DOHH2 (cell line): ENCODE results near the gene CHI3L1.

Experiments used
- H3F3A ChIP-seq: fragments of 200-600 bp; sonication (generic), shearing (Covaris generic); 2 replicates; pipeline ENCODE4 v1.6.0; 2016; ENCODE audit warnings: antibody characterized with exemption, mild to moderate bottlenecking; ENCODE audit not compliant: control insufficient read depth, insufficient read depth
- H3K27ac ChIP-seq: fragments of 200-600 bp; sonication (generic); 2 replicates; pipeline ENCODE4 v1.5.1; 2014; ENCODE audit warnings: low read depth, mild to moderate bottlenecking, low read length, moderate library complexity
- H3K27me3 ChIP-seq: fragments of 200-600 bp; sonication (generic); 2 replicates; pipeline ENCODE4 v1.6.1; 2014; ENCODE audit warnings: mild to moderate bottlenecking, low read length, mixed read lengths; ENCODE audit not compliant: control insufficient read depth
- H3K36me3 ChIP-seq: fragments of 200-600 bp; sonication (generic); 2 replicates; pipeline ENCODE4 v1.6.1; 2014; ENCODE audit warnings: mild to moderate bottlenecking, low read length, moderate library complexity, mixed read lengths; ENCODE audit not compliant: control insufficient read depth
- H3K4me1 ChIP-seq: fragments of 200-600 bp; sonication (generic); 2 replicates; pipeline ENCODE4 v1.6.1; 2014; ENCODE audit warnings: mild to moderate bottlenecking, low read length, mixed read lengths; ENCODE audit not compliant: control insufficient read depth
- H3K4me2 ChIP-seq: fragments of 200-600 bp; sonication (generic); 2 replicates; pipeline ENCODE4 v1.6.0; 2014; ENCODE audit warnings: mild to moderate bottlenecking, low read length, moderate library complexity
- H3K4me3 ChIP-seq: fragments of 200-600 bp; sonication (generic); 2 replicates; pipeline ENCODE4 v1.5.1; 2014; ENCODE audit warnings: mild to moderate bottlenecking, low read length, mixed read lengths
- H3K79me2 ChIP-seq: fragments of 200-600 bp; sonication (generic); 2 replicates; pipeline ENCODE4 v1.6.1; 2014; ENCODE audit warnings: mild to moderate bottlenecking, low read length, mixed read lengths; ENCODE audit not compliant: control insufficient read depth
- H3K9me2 ChIP-seq: fragments of 200-600 bp; sonication (generic); replicated peaks from 2 replicates; pipeline ENCODE4 v1.6.1; 2014; ENCODE audit warnings: mild to moderate bottlenecking, low read length, mixed read lengths; ENCODE audit not compliant: control insufficient read depth
- H3K9me3 ChIP-seq: fragments of 200-600 bp; sonication (generic); 2 replicates; pipeline ENCODE4 v1.6.1; 2014; ENCODE audit warnings: antibody characterized with exemption, low read length, mixed read lengths; ENCODE audit not compliant: control insufficient read depth, insufficient read depth
- H4K20me1 ChIP-seq: fragments of 200-600 bp; sonication (generic); 2 replicates; pipeline ENCODE4 v1.6.0; 2014; ENCODE audit warnings: low read depth, mild to moderate bottlenecking, antibody characterized with exemption, low read length, moderate library complexity; ENCODE audit not compliant: control insufficient read depth, insufficient read depth
- EZH2phosphoT487 ChIP-seq: fragments of 200-600 bp; sonication (generic); IDR thresholded peaks from 2 replicates; pipeline ENCODE4 v1.6.1; 2017; ENCODE audit warnings: borderline replicate concordance, mild to moderate bottlenecking, antibody characterized with exemption, low read length, moderate library complexity, mixed read lengths
- TF ChIP-seq, protein P1 (sequence below): fragments of 200-600 bp; sonication (generic); IDR thresholded peaks from one replicate; pipeline ENCODE4 v1.5.1; 2014; ENCODE audit warnings: antibody characterized with exemption, mild to moderate bottlenecking, low read depth, low read length; ENCODE audit not compliant: poor library complexity, severe bottlenecking

CHI3L1 gene

GRCh38 chr1:203201516-203202205 is 15.2 kb upstream of the CHI3L1 start:
- no peaks in the 10 kb centered on the region for H3K79me2 ChIP-seq
- TF ChIP-seq, protein P1, sequence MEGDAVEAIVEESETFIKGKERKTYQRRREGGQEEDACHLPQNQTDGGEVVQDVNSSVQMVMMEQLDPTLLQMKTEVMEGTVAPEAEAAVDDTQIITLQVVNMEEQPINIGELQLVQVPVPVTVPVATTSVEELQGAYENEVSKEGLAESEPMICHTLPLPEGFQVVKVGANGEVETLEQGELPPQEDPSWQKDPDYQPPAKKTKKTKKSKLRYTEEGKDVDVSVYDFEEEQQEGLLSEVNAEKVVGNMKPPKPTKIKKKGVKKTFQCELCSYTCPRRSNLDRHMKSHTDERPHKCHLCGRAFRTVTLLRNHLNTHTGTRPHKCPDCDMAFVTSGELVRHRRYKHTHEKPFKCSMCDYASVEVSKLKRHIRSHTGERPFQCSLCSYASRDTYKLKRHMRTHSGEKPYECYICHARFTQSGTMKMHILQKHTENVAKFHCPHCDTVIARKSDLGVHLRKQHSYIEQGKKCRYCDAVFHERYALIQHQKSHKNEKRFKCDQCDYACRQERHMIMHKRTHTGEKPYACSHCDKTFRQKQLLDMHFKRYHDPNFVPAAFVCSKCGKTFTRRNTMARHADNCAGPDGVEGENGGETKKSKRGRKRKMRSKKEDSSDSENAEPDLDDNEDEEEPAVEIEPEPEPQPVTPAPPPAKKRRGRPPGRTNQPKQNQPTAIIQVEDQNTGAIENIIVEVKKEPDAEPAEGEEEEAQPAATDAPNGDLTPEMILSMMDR, result no peak
- TF ChIP-seq EZH2phosphoT487, result no peak
- no peaks in the 10 kb centered on the region for H4K20me1 ChIP-seq
- H3F3A ChIP-seq, result no peaks in the 10 kb centered on the region
- no peaks in the 10 kb centered on the region for H3K4me1 ChIP-seq
- no peak overlapping the region for H3K4me3 ChIP-seq
- H3K36me3 ChIP-seq, result no peaks in the 10 kb centered on the region
- H3K4me2 ChIP-seq, result no peak overlapping the region
- no peaks in the 10 kb centered on the region for H3K9me2 ChIP-seq
- H3K9me3 ChIP-seq, result no peaks in the 10 kb centered on the region
- H3K27me3 ChIP-seq, result peaks cover 27% of the 10 kb centered on the region; the same call in 1 of the 2 replicates
- no peak overlapping the region for H3K27ac ChIP-seq

GRCh38 chr1:203200916-203201315 is 14.4 kb upstream of the CHI3L1 start:
- Histone ChIP-seq H3K4me2 (no peak overlapping the region), H3K27me3 (peaks cover 34% of the 10 kb centered on the region; the same call in 1 of the 2 replicates), H3K79me2 (no peaks in the 10 kb centered on the region), H3K27ac (no peak overlapping the region), H4K20me1 (no peaks in the 10 kb centered on the region), H3K9me2 (no peaks in the 10 kb centered on the region), H3K4me1 (no peaks in the 10 kb centered on the region), H3F3A (no peaks in the 10 kb centered on the region), H3K9me3 (no peaks in the 10 kb centered on the region), H3K4me3 (no peak overlapping the region), H3K36me3 (no peaks in the 10 kb centered on the region)
- TF ChIP-seq, protein P1, result no peak
- no peak for TF ChIP-seq EZH2phosphoT487

DNA sequence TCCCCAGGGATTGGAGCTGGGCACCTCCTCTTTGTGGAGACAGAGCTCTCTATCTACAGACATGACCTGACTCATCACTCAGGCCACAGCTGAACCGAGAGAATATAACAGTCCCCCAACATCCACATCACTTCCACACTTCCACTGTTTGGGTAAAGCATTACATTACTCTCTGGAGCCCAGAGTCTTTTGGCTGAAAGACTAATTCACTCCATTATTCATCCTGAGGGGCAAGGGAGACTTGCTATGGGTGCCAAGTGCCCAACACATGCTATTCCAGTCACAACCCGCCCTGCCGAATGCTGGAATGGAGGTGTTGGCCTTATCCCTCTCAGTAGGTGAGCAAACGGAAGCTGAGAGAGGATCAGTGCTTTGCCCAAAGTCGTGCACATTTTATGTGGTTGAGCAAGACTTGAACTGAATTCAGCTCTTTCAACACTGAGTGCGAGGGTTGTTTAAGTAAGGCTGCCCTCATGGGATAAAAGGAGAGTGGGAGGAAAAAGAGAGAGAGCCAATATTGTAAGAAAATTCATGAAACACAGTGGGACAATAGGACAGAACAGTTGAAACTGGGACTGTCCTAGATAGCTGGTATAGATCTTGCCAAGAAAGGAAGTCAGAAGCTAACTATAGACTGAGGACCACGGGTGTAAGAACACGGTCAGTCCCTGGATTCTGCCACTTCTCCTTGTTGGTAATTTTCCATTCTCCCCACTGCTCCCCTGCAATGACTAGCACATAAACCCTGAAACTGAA is 13.5 kb upstream of the CHI3L1 start:
- Histone ChIP-seq H3K79me2 (no peaks in the 10 kb centered on the region), H3K27me3 (peaks cover 41% of the 10 kb centered on the region), H3F3A (no peaks in the 10 kb centered on the region), H3K9me3 (no peaks in the 10 kb centered on the region), H3K36me3 (no peaks in the 10 kb centered on the region), H4K20me1 (no peaks in the 10 kb centered on the region), H3K4me1 (no peaks in the 10 kb centered on the region), H3K4me3 (no peak overlapping the region), H3K9me2 (no peaks in the 10 kb centered on the region), H3K27ac (no peak overlapping the region), H3K4me2 (no peak overlapping the region)
- no peak for TF ChIP-seq EZH2phosphoT487
- TF ChIP-seq, protein P1, result no peak
